K562 (cell line): ENCODE results near the gene ATAD3C. TPM values are rescaled to one million over a fixed set of nuclear protein-coding genes. Genes with fewer than 3 reads are reported as not detected.

Experiments used
- CREBBP ChIP-seq: IDR thresholded peaks from one replicate; pipeline ENCODE4 v1.6.1; 2012; ENCODE audit warnings: low read depth, mild to moderate bottlenecking, control low read depth, inconsistent platforms, low read length
- EP300 ChIP-seq: IDR thresholded peaks from 2 replicates; pipeline ENCODE4 v1.6.1; 2012; ENCODE audit warnings: low read length, improper control_type of control experiment
- ETV6 ChIP-seq, 3 experiments: fragments of 150-350 bp in 1 of 3; sonication (generic) in 1 of 3; formaldehyde crosslinking in 1 of 3; IDR thresholded peaks; 2 replicates each; pipeline versions ENCODE4 v1.6.1 to v1.8.0; 2014 to 2022; ENCODE audit warnings: borderline replicate concordance in 2 of 3, low read depth in 2 of 3, antibody characterized with exemption in 1 of 3, low read length in 1 of 3, mild to moderate bottlenecking in 1 of 3, missing genetic modification reagents in 1 of 3
- FOS ChIP-seq: IDR thresholded peaks from 3 replicates; pipeline ENCODE4 v1.6.1; 2011; ENCODE audit not compliant: insufficient read length; ENCODE audit errors: extremely low read depth
- FUS ChIP-seq: fragments of 200-400 bp; formaldehyde crosslinking; optimal IDR thresholded peaks from 2 replicates; pipeline ENCODE3; 2017; ENCODE audit warnings: low read depth, low read length
- HMGN3 ChIP-seq: IDR thresholded peaks from 2 replicates; pipeline ENCODE4 v1.6.1; 2011; ENCODE audit warnings: borderline replicate concordance, low read depth, mild to moderate bottlenecking, mixed read lengths, low read length; ENCODE audit not compliant: insufficient read length; ENCODE audit errors: extremely low read depth
- IRF2 ChIP-seq: sonication (generic); formaldehyde crosslinking; IDR thresholded peaks from 2 replicates; pipeline ENCODE4 v1.8.1; 2022; ENCODE audit warnings: mild to moderate bottlenecking, missing genetic modification reagents
- KAT7 ChIP-seq: sonication (generic); formaldehyde crosslinking; IDR thresholded peaks from 2 replicates; pipeline ENCODE4 v1.8.0; 2022; ENCODE audit warnings: missing genetic modification reagents, mild to moderate bottlenecking, borderline replicate concordance
- MAFG ChIP-seq: fragments of 450-650 bp; conservative IDR thresholded peaks from 2 replicates; pipeline ENCODE4 v1.6.1; 2016; ENCODE audit warnings: missing genetic modification characterization, missing compliant biosample characterization
- PTTG1 ChIP-seq: fragments of 450-650 bp; IDR thresholded peaks from 2 replicates; pipeline ENCODE4 v1.6.1; 2016; ENCODE audit warnings: low read depth, mild to moderate bottlenecking, missing genetic modification characterization, missing compliant biosample characterization
- RBBP5 ChIP-seq: fragments of 200-600 bp; sonication (generic); IDR thresholded peaks from 2 replicates; pipeline ENCODE4 v1.6.1; 2012; ENCODE audit warnings: borderline replicate concordance, mild to moderate bottlenecking, low read length, control low read depth, inconsistent platforms; ENCODE audit not compliant: insufficient read depth, poor library complexity, severe bottlenecking
- RBM14 ChIP-seq: fragments of 200-400 bp; formaldehyde crosslinking; IDR thresholded peaks from 2 replicates; pipeline ENCODE4 v1.6.1; 2018; ENCODE audit warnings: low read depth, mild to moderate bottlenecking, low read length, moderate library complexity, borderline replicate concordance; ENCODE audit not compliant: insufficient read depth
- THAP7 ChIP-seq: fragments of 250-450 bp; sonication (Bioruptor Pico); IDR thresholded peaks from 2 replicates; pipeline ENCODE4 v1.5.0; 2021
- WHSC1 ChIP-seq: IDR thresholded peaks from one replicate; pipeline ENCODE4 v1.6.1; 2012; ENCODE audit warnings: low read length, control low read depth, inconsistent platforms
- ZBTB5 ChIP-seq: fragments of 450-650 bp; IDR thresholded peaks from 2 replicates; pipeline ENCODE4 v1.6.1; 2017; ENCODE audit warnings: antibody characterized with exemption
- ZFX ChIP-seq: sonication (generic); formaldehyde crosslinking; IDR thresholded peaks from 2 replicates; pipeline ENCODE4 v1.8.0; 2022; ENCODE audit warnings: mild to moderate bottlenecking, missing genetic modification reagents, moderate library complexity
- ZNF184 ChIP-seq: sonication (generic); formaldehyde crosslinking; IDR thresholded peaks from 2 replicates; pipeline ENCODE4 v1.5.0; 2020; ENCODE audit warnings: missing genetic modification reagents
- ZNF239 ChIP-seq: fragments of 250-450 bp; sonication (Bioruptor Pico); IDR thresholded peaks from 2 replicates; pipeline ENCODE4 v1.4.0; 2020; ENCODE audit warnings: mild to moderate bottlenecking
- ZNF3 ChIP-seq: fragments of 250-450 bp; sonication (Bioruptor Pico); IDR thresholded peaks from 2 replicates; pipeline ENCODE4 v1.5.0; 2021; ENCODE audit warnings: mild to moderate bottlenecking, moderate library complexity
- ZNF354B ChIP-seq: fragments of 250-450 bp; sonication (Bioruptor Pico); IDR thresholded peaks from 2 replicates; pipeline ENCODE4 v1.4.0; 2020
- ZNF717 ChIP-seq: fragments of 250-450 bp; sonication (Bioruptor Pico); IDR thresholded peaks from 2 replicates; pipeline ENCODE4 v1.5.0; 2021
- polyA plus RNA-seq, 8 experiments: library from polyadenylated mRNA; depleted of rRNA in 4 of 8; stranded (reverse) in 5 of 8; unstranded in 3 of 8; fragments of >200 nt; fragmentation: Nextera tagmentation in 2 of 8; fragmentation: Illumina TruSeq in 1 of 8; extraction: Ambion mirVana in 2 of 8; extraction: Trizol in 1 of 8; gene quantifications; 2 replicates each; pipeline versions ENCODE4 v1.2.1 to v1.2.3, GENCODE V29; 2011 to 2014; ENCODE audit warnings: inconsistent platforms in 1 of 8, missing spikeins in 1 of 8
- total RNA-seq, 7 experiments: library from RNA; depleted of rRNA in 6 of 7; stranded (reverse); fragments of >200 nt in 6 of 7; fragmentation: Illumina TruSeq in 2 of 7; extraction: Trizol in 2 of 7; gene quantifications; 2 replicates each; pipeline versions ENCODE4 v1.2.1 to v1.2.3, GENCODE V29; 2011 to 2021; ENCODE audit warnings: low replicate concordance in 1 of 7
- TF ChIP-seq, protein P1 (sequence below), 2 experiments: IDR thresholded peaks; 2 replicates each; pipeline ENCODE4 v1.6.1; 2011; ENCODE audit warnings: borderline replicate concordance in 1 of 2, control low read depth in 1 of 2, low read depth in 1 of 2, low read length in 1 of 2, mild to moderate bottlenecking in 1 of 2, mixed read lengths in 1 of 2, moderate library complexity in 1 of 2; ENCODE audit not compliant: insufficient read depth in 1 of 2, insufficient read length in 1 of 2, poor library complexity in 1 of 2, severe bottlenecking in 1 of 2; ENCODE audit errors: extremely low read depth in 1 of 2
- TF ChIP-seq, protein P2 (sequence below): fragments of 450-650 bp; IDR thresholded peaks from 2 replicates; pipeline ENCODE4 v1.6.1; 2016

Gene ATAD3C
- total and polyA plus RNA-seq, 9 of the 15 experiments (the other 6 are each of a cell fraction or from before 2014, with no cell fraction given): 0.03 to 0.18 TPM; not detected in 7

DNA sequence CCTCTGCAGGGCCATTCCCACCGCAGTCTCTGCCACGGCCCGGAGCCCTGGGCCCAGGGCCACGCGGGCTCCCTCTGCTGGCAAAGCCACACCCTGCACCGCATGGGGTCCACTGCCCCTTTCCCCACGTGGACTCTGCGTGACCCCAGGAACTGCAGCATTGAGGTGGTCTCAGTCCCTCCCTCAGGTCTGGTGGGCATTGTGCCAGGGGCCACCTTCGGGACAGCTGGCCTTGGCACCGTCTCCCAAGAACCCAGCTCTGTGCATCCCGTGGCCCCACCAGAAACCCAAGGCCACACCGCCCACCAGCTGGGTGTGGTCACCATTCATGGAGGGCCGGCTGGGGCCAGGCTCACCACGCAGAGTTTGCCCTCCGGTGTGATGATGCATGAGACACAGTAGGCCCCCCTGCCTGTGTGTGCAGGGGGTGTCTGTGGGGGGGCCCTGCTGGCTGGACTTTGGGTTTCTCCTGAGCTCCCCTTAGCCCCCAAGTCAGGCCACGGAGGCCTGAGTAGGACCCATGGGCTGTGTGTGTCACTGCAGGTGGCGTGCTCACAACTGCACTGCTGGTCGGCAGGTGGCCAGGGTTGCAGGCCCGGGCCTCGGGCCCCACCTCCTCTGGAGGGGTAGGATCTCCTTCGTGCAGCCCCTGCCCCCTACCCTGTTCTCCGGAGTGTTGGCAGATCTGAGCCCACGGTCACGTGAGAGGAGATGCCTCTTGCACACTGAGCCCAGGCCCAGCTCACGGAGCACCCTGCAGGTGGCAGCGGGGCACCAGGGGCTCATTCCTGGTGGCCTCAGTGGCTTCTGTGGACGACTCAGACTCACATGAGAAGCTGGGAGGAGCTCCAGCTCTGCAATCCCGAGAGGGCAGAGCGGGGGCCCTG lies 8.2 kb upstream of the ATAD3C start (continued):
- TF ChIP-seq WHSC1: no peak
- no peak for TF ChIP-seq ZNF3 (CRISPR knock-in tag)
- TF ChIP-seq, protein P1, sequence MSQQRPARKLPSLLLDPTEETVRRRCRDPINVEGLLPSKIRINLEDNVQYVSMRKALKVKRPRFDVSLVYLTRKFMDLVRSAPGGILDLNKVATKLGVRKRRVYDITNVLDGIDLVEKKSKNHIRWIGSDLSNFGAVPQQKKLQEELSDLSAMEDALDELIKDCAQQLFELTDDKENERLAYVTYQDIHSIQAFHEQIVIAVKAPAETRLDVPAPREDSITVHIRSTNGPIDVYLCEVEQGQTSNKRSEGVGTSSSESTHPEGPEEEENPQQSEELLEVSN (IDR thresholded peaks at IDR 0.05; ENCODE audit: borderline replicate concordance in 1 of 2, extremely low read depth in 1 of 2, insufficient read depth in 1 of 2, insufficient read length in 1 of 2, low read depth in 1 of 2, low read length in 1 of 2, poor library complexity in 1 of 2, severe bottlenecking in 1 of 2): peak; percentile 28 to 75
- no peak for TF ChIP-seq CREBBP
- TF ChIP-seq ZNF717 (CRISPR knock-in tag): no peak
- no peak for TF ChIP-seq IRF2 (CRISPR knock-in tag)
- TF ChIP-seq HMGN3: peak; percentile 38
- TF ChIP-seq KAT7 (CRISPR knock-in tag): 0 out of 2 replicates have a peak, but pooled peaks have one; percentile 58
- no peak for TF ChIP-seq FUS
- peak; percentile 64 for TF ChIP-seq ZFX (CRISPR knock-in tag)
- TF ChIP-seq RBBP5: no peak
- TF ChIP-seq FOS: no peak
- TF ChIP-seq EP300: no peak
- no peak for TF ChIP-seq THAP7 (CRISPR knock-in tag)
- TF ChIP-seq ZNF239: no peak
- TF ChIP-seq, protein P2, sequence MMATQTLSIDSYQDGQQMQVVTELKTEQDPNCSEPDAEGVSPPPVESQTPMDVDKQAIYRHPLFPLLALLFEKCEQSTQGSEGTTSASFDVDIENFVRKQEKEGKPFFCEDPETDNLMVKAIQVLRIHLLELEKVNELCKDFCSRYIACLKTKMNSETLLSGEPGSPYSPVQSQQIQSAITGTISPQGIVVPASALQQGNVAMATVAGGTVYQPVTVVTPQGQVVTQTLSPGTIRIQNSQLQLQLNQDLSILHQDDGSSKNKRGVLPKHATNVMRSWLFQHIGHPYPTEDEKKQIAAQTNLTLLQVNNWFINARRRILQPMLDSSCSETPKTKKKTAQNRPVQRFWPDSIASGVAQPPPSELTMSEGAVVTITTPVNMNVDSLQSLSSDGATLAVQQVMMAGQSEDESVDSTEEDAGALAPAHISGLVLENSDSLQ: no peak
- no peak for TF ChIP-seq ZNF184 (CRISPR knock-in tag)
- TF ChIP-seq ETV6 (IDR thresholded peaks at IDR 0.05; ENCODE audit: borderline replicate concordance in 1 of 2, low read depth in 2 of 2, low read length in 1 of 2): no peak
- TF ChIP-seq ETV6 (CRISPR knock-in tag; IDR thresholded peaks at IDR 0.05; ENCODE audit: borderline replicate concordance): no peak
- TF ChIP-seq MAFG (tag): no peak
- TF ChIP-seq ZBTB5: no peak
- no peak for TF ChIP-seq PTTG1 (tag)
- no peak for TF ChIP-seq ZNF354B (CRISPR knock-in tag)
- TF ChIP-seq RBM14: no peak
